PC-9 (cell line): ENCODE measurements around the gene PPP1R9B.

Experiments
- EZH2 ChIP-seq: fragments of 200-600 bp; sonication (generic); IDR thresholded peaks from 2 replicates; pipeline ENCODE4 v1.8.0; 2017; ENCODE audit warnings: antibody characterized with exemption, low read depth
- TF ChIP-seq, protein P1 (sequence below): fragments of 200-600 bp; sonication (generic); conservative IDR thresholded peaks from 2 replicates; pipeline ENCODE4 v1.6.1; 2017; ENCODE audit warnings: mixed run types, antibody characterized with exemption, mild to moderate bottlenecking, moderate library complexity

- TF ChIP-seq, protein P1, sequence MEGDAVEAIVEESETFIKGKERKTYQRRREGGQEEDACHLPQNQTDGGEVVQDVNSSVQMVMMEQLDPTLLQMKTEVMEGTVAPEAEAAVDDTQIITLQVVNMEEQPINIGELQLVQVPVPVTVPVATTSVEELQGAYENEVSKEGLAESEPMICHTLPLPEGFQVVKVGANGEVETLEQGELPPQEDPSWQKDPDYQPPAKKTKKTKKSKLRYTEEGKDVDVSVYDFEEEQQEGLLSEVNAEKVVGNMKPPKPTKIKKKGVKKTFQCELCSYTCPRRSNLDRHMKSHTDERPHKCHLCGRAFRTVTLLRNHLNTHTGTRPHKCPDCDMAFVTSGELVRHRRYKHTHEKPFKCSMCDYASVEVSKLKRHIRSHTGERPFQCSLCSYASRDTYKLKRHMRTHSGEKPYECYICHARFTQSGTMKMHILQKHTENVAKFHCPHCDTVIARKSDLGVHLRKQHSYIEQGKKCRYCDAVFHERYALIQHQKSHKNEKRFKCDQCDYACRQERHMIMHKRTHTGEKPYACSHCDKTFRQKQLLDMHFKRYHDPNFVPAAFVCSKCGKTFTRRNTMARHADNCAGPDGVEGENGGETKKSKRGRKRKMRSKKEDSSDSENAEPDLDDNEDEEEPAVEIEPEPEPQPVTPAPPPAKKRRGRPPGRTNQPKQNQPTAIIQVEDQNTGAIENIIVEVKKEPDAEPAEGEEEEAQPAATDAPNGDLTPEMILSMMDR: no peak
- TF ChIP-seq EZH2: no peak
Observed at GRCh38 chr17:50097455-50097854, 53.0 kb downstream of the PPP1R9B start.
